Peyer's patch (tissue), 4 donors: Measurements from ENCODE around the gene FGFR1OP2.

ENCODE experiments used
- POLR2A ChIP-seq, 2 donors: fragments of 450-650 bp; IDR thresholded peaks; one replicate each; pipeline ENCODE4 v1.5.1; 2017; ENCODE audit warnings: antibody characterized with exemption in 2 of 2, mild to moderate bottlenecking in 2 of 2, moderate library complexity in 2 of 2
- TF ChIP-seq, protein P1 (sequence below), 6 experiments: fragments of 450-650 bp in 4 of 6; fragments of 200-600 bp in 2 of 6; sonication (generic) in 1 of 6; IDR thresholded peaks; one replicate each; pipeline ENCODE4 v1.5.1; 2017 to 2019; ENCODE audit warnings: antibody characterized with exemption in 6 of 6, mild to moderate bottlenecking in 3 of 6, moderate library complexity in 1 of 6

DNA sequence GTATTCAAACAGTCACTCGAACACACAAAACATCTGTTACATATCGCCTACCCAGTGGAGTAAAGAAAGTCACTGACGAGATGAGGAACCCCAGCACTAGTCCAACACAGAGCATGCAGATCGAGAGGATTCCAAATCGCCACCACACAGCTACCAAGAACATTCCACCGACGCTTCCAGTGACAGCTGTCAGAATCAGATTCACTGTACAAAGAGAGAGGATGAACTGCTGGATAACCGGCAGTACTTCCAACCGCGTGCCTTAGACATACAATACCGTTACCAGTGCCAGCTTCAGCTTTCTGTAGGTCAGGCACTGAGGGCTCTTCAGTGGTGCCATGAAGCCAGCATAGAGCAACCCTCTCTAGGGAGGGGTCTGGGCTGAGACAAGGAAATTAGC, 41.5 kb downstream of the FGFR1OP2 start:
- TF ChIP-seq POLR2A (IDR thresholded peaks at IDR 0.05), result no peak
- TF ChIP-seq, protein P1, sequence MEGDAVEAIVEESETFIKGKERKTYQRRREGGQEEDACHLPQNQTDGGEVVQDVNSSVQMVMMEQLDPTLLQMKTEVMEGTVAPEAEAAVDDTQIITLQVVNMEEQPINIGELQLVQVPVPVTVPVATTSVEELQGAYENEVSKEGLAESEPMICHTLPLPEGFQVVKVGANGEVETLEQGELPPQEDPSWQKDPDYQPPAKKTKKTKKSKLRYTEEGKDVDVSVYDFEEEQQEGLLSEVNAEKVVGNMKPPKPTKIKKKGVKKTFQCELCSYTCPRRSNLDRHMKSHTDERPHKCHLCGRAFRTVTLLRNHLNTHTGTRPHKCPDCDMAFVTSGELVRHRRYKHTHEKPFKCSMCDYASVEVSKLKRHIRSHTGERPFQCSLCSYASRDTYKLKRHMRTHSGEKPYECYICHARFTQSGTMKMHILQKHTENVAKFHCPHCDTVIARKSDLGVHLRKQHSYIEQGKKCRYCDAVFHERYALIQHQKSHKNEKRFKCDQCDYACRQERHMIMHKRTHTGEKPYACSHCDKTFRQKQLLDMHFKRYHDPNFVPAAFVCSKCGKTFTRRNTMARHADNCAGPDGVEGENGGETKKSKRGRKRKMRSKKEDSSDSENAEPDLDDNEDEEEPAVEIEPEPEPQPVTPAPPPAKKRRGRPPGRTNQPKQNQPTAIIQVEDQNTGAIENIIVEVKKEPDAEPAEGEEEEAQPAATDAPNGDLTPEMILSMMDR (IDR thresholded peaks at IDR 0.05), result no peak
